Activated CD4-positive, alpha-beta memory T cell treated with anti-CD3 and anti-CD28 coated beads for 36 hours (primary cell): ENCODE measurements around the gene CHST7. TPM values are rescaled to one million over a fixed set of nuclear protein-coding genes. Genes with fewer than 3 reads are reported as not detected.

Source experiments
- CTCF ChIA-PET: fragments of 350-600 bp; sonication (Branson Sonifier 250); formaldehyde crosslinking; loops from one replicate; lab custom pipeline; 2021; ENCODE audit warnings: antibody characterized with exemption, inconsistent platforms; lab: Charles Lee
- POLR2A ChIA-PET: fragments of 350-600 bp; sonication (Branson Sonifier 250); formaldehyde crosslinking; loops from one replicate; lab custom pipeline; 2021; ENCODE audit warnings: antibody characterized with exemption; lab: Charles Lee
- DNase-seq: peaks from one replicate; pipeline ENCODE4 v3.0.0-alpha.2; 2020
- H3K27ac Mint-ChIP-seq: one replicate; pipeline ENCODE4 v1.8.0; 2021; ENCODE audit warnings: mixed read lengths
- H3K27me3 Mint-ChIP-seq: one replicate; pipeline ENCODE4 v1.8.0; 2021; ENCODE audit warnings: mixed read lengths
- H3K36me3 Mint-ChIP-seq: one replicate; pipeline ENCODE4 v1.8.0; 2021; ENCODE audit warnings: mixed read lengths
- H3K4me1 Mint-ChIP-seq: one replicate; pipeline ENCODE4 v1.8.0; 2021; ENCODE audit warnings: low read depth, mixed read lengths
- H3K4me3 Mint-ChIP-seq: one replicate; pipeline ENCODE4 v1.8.0; 2021; ENCODE audit warnings: mild to moderate bottlenecking, mixed read lengths
- H3K9me3 Mint-ChIP-seq: one replicate; pipeline ENCODE4 v1.8.0; 2021; ENCODE audit warnings: mixed read lengths
- intact Hi-C: fragments of 100-400 bp; cut with micrococcal nuclease; formaldehyde crosslinking; loops from one replicate; pipeline ENCODE4 v1.15.1; 2023
- total RNA-seq, 2 experiments: library from RNA; stranded (reverse); gene quantifications; one replicate each; pipeline ENCODE4 v1.2.3, GENCODE V29; 2021

CHST7 gene
- total RNA-seq, 2 experiments from 2014 or later, result 5.1 to 6.1 TPM

- CTCF ChIA-PET, result no interaction called here
- POLR2A ChIA-PET, result no interaction called here
These were observed 1.3 kb downstream of the CHST7 start for GRCh38 chrX:46574774-46575381.

GRCh38 chrX:46575586-46575985 lies 2.0 kb downstream of the CHST7 start:
- POLR2A ChIA-PET, result interaction anchor here (1.1 kb wide), 1 partner anchor 35 kb away, joined by 3 read pairs; no protein-coding TSS in a partner anchor

More at GRCh38 chrX:46574774-46575381, 1.3 kb downstream of the CHST7 start:
- H3K27me3 Mint-ChIP-seq, result no peaks in the 10 kb centered on the region
- peaks cover 60% of the 10 kb centered on the region for H3K4me1 Mint-ChIP-seq
- peak overlapping the region; percentile 82 for H3K4me3 Mint-ChIP-seq
- peaks cover 7% of the 10 kb centered on the region for H3K36me3 Mint-ChIP-seq
- H3K27ac Mint-ChIP-seq, result no peak overlapping the region
- DNase-seq, result peak; percentile 57
- intact Hi-C loops, result loop anchor here (5.0 to 10.0 kb wide), 4 partner anchors 37 to 810 kb away; no protein-coding TSS in a partner anchor
- H3K9me3 Mint-ChIP-seq, result no peaks in the 10 kb centered on the region

GRCh38 chrX:46575991-46576392 lies 2.4 kb downstream of the CHST7 start:
- peak overlapping the region; percentile 82 for H3K4me3 Mint-ChIP-seq
- no peaks in the 10 kb centered on the region for H3K9me3 Mint-ChIP-seq
- CTCF ChIA-PET, result interaction anchor here (0.7 kb wide), 1 partner anchor 66 kb away, joined by 3 read pairs; no protein-coding TSS in a partner anchor
- peaks cover 63% of the 10 kb centered on the region for H3K4me1 Mint-ChIP-seq
- peak overlapping the region; percentile 83 for H3K27ac Mint-ChIP-seq
- peak; percentile 20 for DNase-seq
- H3K36me3 Mint-ChIP-seq, result peaks cover 7% of the 10 kb centered on the region
- no peaks in the 10 kb centered on the region for H3K27me3 Mint-ChIP-seq
- intact Hi-C loops, result loop anchor here (5.0 to 10.0 kb wide), 3 partner anchors 36 to 811 kb away; no protein-coding TSS in a partner anchor
- POLR2A ChIA-PET, result interaction anchor here (1.1 to 2.5 kb wide), 2 partner anchors 11 to 35 kb away, joined by 3 to 12 read pairs; no protein-coding TSS in a partner anchor

More at GRCh38 chrX:46575586-46575985, 2.0 kb downstream of the CHST7 start:
- CTCF ChIA-PET, result interaction anchor here (0.7 kb wide), 1 partner anchor 66 kb away, joined by 3 read pairs; no protein-coding TSS in a partner anchor
- no peaks in the 10 kb centered on the region for H3K27me3 Mint-ChIP-seq
- no peaks in the 10 kb centered on the region for H3K9me3 Mint-ChIP-seq
- peaks cover 65% of the 10 kb centered on the region for H3K4me1 Mint-ChIP-seq
- peak overlapping the region; percentile 83 for H3K27ac Mint-ChIP-seq
- DNase-seq, result no peak
- H3K4me3 Mint-ChIP-seq, result peak overlapping the region; percentile 82
- peaks cover 7% of the 10 kb centered on the region for H3K36me3 Mint-ChIP-seq
- intact Hi-C loops, result loop anchor here (5.0 to 10.0 kb wide), 3 partner anchors 37 to 811 kb away; no protein-coding TSS in a partner anchor

- H3K27me3 Mint-ChIP-seq, result no peaks in the 10 kb centered on the region
- H3K9me3 Mint-ChIP-seq, result no peaks in the 10 kb centered on the region
- H3K4me1 Mint-ChIP-seq, result peaks cover 59% of the 10 kb centered on the region
- ChIA-PET CTCF (interaction anchor here (0.7 kb wide), 1 partner anchor 65 kb away, joined by 3 read pairs; no protein-coding TSS in a partner anchor), POLR2A (interaction anchor here (1.1 to 2.5 kb wide), 2 partner anchors 11 to 34 kb away, joined by 3 to 12 read pairs; no protein-coding TSS in a partner anchor)
- H3K27ac Mint-ChIP-seq, result peak overlapping the region; percentile 83
- peak overlapping the region; percentile 82 for H3K4me3 Mint-ChIP-seq
- intact Hi-C loops, result loop anchor here (5.0 to 10.0 kb wide), 3 partner anchors 36 to 812 kb away; no protein-coding TSS in a partner anchor
- peaks cover 7% of the 10 kb centered on the region for H3K36me3 Mint-ChIP-seq
- no peak for DNase-seq
These were observed 2.9 kb downstream of the CHST7 start for GRCh38 chrX:46576458-46576857.

GRCh38 chrX:46577221-46578005 lies 3.8 kb downstream of the CHST7 start:
- Mint-ChIP-seq H3K4me3 (peak overlapping the region; percentile 82), H3K9me3 (no peaks in the 10 kb centered on the region), H3K36me3 (peaks cover 7% of the 10 kb centered on the region), H3K4me1 (peaks cover 55% of the 10 kb centered on the region), H3K27me3 (no peaks in the 10 kb centered on the region), H3K27ac (peak overlapping the region; percentile 83)
- no peak for DNase-seq
- ChIA-PET CTCF (interaction anchor here (1.2 kb wide), 1 partner anchor 10 kb away, joined by 3 read pairs; no protein-coding TSS in a partner anchor), POLR2A (interaction anchor here (0.6 to 2.5 kb wide), 2 partner anchors 10 to 132 kb away, joined by 3 to 12 read pairs; no protein-coding TSS in a partner anchor)
- intact Hi-C loops, result loop anchor here (1.0 to 10.0 kb wide), 4 partner anchors 10 to 813 kb away; no protein-coding TSS in a partner anchor

- H3K27ac Mint-ChIP-seq, result peak overlapping the region; percentile 54
- no peaks in the 10 kb centered on the region for H3K9me3 Mint-ChIP-seq
- no peak for DNase-seq
- ChIA-PET POLR2A (no interaction called here), CTCF (interaction anchor here (0.6 to 0.7 kb wide), 2 partner anchors 18 to 334 kb away, joined by 3 read pairs; no protein-coding TSS in a partner anchor)
- peaks cover 7% of the 10 kb centered on the region for H3K36me3 Mint-ChIP-seq
- peaks cover 62% of the 10 kb centered on the region for H3K4me1 Mint-ChIP-seq
- H3K27me3 Mint-ChIP-seq, result no peaks in the 10 kb centered on the region
- no peak overlapping the region for H3K4me3 Mint-ChIP-seq
- intact Hi-C loops, result loop anchor here (5.0 to 10.0 kb wide), 3 partner anchors 33 to 814 kb away; no protein-coding TSS in a partner anchor
These were observed 5.7 kb downstream of the CHST7 start for GRCh38 chrX:46579250-46579649.

GRCh38 chrX:46580613-46581012 lies 7.0 kb downstream of the CHST7 start:
- H3K4me1 Mint-ChIP-seq, result peaks cover 63% of the 10 kb centered on the region
- ChIA-PET POLR2A (no interaction called here), CTCF (interaction anchor here (1.1 kb wide), 1 partner anchor 106 kb away, joined by 3 read pairs; no protein-coding TSS in a partner anchor)
- H3K36me3 Mint-ChIP-seq, result peaks cover 7% of the 10 kb centered on the region
- H3K4me3 Mint-ChIP-seq, result no peak overlapping the region
- DNase-seq, result no peak
- no peak overlapping the region for H3K27ac Mint-ChIP-seq
- intact Hi-C loops, result no loop called here
- H3K27me3 Mint-ChIP-seq, result no peaks in the 10 kb centered on the region
- H3K9me3 Mint-ChIP-seq, result no peaks in the 10 kb centered on the region

GRCh38 chrX:46582325-46582724 lies 8.8 kb downstream of the CHST7 start:
- CTCF ChIA-PET, result no interaction called here
- Mint-ChIP-seq H3K4me1 (peaks cover 61% of the 10 kb centered on the region), H3K27me3 (no peaks in the 10 kb centered on the region), H3K4me3 (no peak overlapping the region), H3K36me3 (peaks cover 7% of the 10 kb centered on the region), H3K27ac (no peak overlapping the region), H3K9me3 (no peaks in the 10 kb centered on the region)
- intact Hi-C loops, result no loop called here
- no peak for DNase-seq
- POLR2A ChIA-PET, result no interaction called here

GRCh38 chrX:46582966-46583365 lies 9.4 kb downstream of the CHST7 start:
- H3K36me3 Mint-ChIP-seq, result peaks cover 7% of the 10 kb centered on the region
- no peak overlapping the region for H3K4me3 Mint-ChIP-seq
- no peaks in the 10 kb centered on the region for H3K27me3 Mint-ChIP-seq
- CTCF ChIA-PET, result no interaction called here
- intact Hi-C loops, result no loop called here
- POLR2A ChIA-PET, result no interaction called here
- H3K4me1 Mint-ChIP-seq, result peaks cover 60% of the 10 kb centered on the region
- no peak for DNase-seq
- H3K27ac Mint-ChIP-seq, result peak overlapping the region; percentile 23
- no peaks in the 10 kb centered on the region for H3K9me3 Mint-ChIP-seq

GRCh38 chrX:46584736-46585135 lies 11.2 kb downstream of the CHST7 start:
- Mint-ChIP-seq H3K27me3 (no peaks in the 10 kb centered on the region), H3K27ac (no peak overlapping the region), H3K4me1 (peaks cover 60% of the 10 kb centered on the region), H3K4me3 (no peak overlapping the region), H3K9me3 (no peaks in the 10 kb centered on the region), H3K36me3 (no peaks in the 10 kb centered on the region)
- intact Hi-C loops, result loop anchor here (5.0 kb wide), 2 partner anchors 43 to 128 kb away; no protein-coding TSS in a partner anchor
- POLR2A ChIA-PET, result no interaction called here
- CTCF ChIA-PET, result no interaction called here
- no peak for DNase-seq

- Mint-ChIP-seq H3K36me3 (no peaks in the 10 kb centered on the region), H3K27ac (peak overlapping the region; percentile 75), H3K4me1 (peaks cover 59% of the 10 kb centered on the region), H3K4me3 (peak overlapping the region; percentile 37), H3K9me3 (no peaks in the 10 kb centered on the region), H3K27me3 (no peaks in the 10 kb centered on the region)
- CTCF ChIA-PET, result interaction anchor here (1.2 to 1.5 kb wide), 2 partner anchors 9 to 15 kb away, joined by 3 to 6 read pairs; no protein-coding TSS in a partner anchor
- DNase-seq, result peak; percentile 54
- intact Hi-C loops, result loop anchor here (1.0 to 5.0 kb wide), 3 partner anchors 10 to 125 kb away; no protein-coding TSS in a partner anchor
- POLR2A ChIA-PET, result interaction anchor here (1.7 kb wide), 1 partner anchor 10 kb away, joined by 12 read pairs; no protein-coding TSS in a partner anchor
These were observed 13.6 kb downstream of the CHST7 start for GRCh38 chrX:46587158-46587557.
